ENCODE data around the gene MEIKIN.

- no peak for TF ChIP-seq EZH2 (conservative IDR thresholded peaks at IDR 0.05; ENCODE audit: low read depth, low read length)
- TF ChIP-seq, protein P1, sequence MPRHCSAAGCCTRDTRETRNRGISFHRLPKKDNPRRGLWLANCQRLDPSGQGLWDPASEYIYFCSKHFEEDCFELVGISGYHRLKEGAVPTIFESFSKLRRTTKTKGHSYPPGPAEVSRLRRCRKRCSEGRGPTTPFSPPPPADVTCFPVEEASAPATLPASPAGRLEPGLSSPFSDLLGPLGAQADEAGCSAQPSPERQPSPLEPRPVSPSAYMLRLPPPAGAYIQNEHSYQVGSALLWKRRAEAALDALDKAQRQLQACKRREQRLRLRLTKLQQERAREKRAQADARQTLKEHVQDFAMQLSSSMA (CRISPR knock-in tag; IDR thresholded peaks at IDR 0.05), result no peak
- TF ChIP-seq, protein P2, sequence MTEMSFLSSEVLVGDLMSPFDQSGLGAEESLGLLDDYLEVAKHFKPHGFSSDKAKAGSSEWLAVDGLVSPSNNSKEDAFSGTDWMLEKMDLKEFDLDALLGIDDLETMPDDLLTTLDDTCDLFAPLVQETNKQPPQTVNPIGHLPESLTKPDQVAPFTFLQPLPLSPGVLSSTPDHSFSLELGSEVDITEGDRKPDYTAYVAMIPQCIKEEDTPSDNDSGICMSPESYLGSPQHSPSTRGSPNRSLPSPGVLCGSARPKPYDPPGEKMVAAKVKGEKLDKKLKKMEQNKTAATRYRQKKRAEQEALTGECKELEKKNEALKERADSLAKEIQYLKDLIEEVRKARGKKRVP (CRISPR knock-in tag; IDR thresholded peaks at IDR 0.05), result no peak
- TF ChIP-seq TP53 (CRISPR knock-in tag; conservative IDR thresholded peaks at IDR 0.05), result no peak
Measured at GRCh38 chr5:131926168-131926567, 19.3 kb downstream of the MEIKIN start.
